ENCODE measurements around the gene LMX1B. TPM values are rescaled to one million over a fixed set of nuclear protein-coding genes. Genes with fewer than 3 reads are reported as not detected.

The LMX1B gene
- total and polyA plus RNA-seq, 2 donors (not counting 1 experiment from before 2014, with no cell fraction given) = not detected

DNA sequence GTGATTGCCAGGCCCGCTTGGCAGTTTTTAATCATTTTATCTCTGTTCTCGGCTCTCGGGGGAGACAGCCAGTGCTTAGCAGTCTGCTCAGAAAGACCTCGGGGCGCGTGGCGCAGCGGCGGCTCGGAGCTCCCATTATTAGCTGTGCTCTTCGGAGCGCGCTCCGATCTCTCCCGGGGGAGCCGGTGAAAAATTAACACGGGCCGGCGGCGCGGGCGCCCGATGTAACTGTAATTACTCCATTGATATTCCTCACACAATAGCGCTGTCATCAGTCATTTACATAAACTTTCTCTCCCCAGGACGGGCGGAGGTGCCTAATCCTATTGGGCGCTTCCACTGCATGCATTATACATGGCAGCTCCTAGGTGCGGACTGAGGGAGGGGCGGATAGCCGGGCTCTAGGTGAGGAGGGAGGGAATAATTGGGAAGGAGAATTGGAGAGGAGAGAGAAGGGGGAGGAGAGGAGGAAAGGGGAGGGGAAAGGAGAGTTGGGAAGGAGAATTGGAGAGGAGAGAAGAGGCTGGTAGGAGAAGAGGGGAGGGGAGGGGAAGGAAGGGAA is 24.9 kb downstream of the LMX1B start:
- Histone ChIP-seq H3K4me3 (replicated peaks in 1 of 4; ENCODE audit: control extremely low read depth in 1 of 4, insufficient read depth in 1 of 4, low read depth in 3 of 4, low read length in 4 of 4) (no peak overlapping the region), H3K27ac (ENCODE audit: insufficient read depth, low read length) (no peak overlapping the region), H3K4me2 (ENCODE audit: extremely low read depth, insufficient read depth, low read length) (no peak overlapping the region), H3K9ac (ENCODE audit: insufficient read depth, low read length) (no peak overlapping the region), H3K79me2 (ENCODE audit: control insufficient read depth, insufficient read depth, low read length) (no peaks in the 10 kb centered on the region), H3K9me3 (ENCODE audit: control insufficient read depth, insufficient read depth, low read depth, low read length) (no peaks in the 10 kb centered on the region), H3K36me3 (ENCODE audit: control insufficient read depth, insufficient read depth, low read length) (no peaks in the 10 kb centered on the region), H2AFZ (ENCODE audit: low read length) (no peak overlapping the region), H4K20me1 (ENCODE audit: control insufficient read depth, extremely low read depth, insufficient read depth, low read length) (no peaks in the 10 kb centered on the region), H3K27me3 (ENCODE audit: control insufficient read depth, insufficient read depth, low read length) (peaks cover 36% of the 10 kb centered on the region), H3K4me1 (ENCODE audit: control insufficient read depth, extremely low read depth, insufficient read depth, low read length) (no peaks in the 10 kb centered on the region)
- DNase-seq (ENCODE audit: low read depth in 2 of 2) = no peak
- peak; percentile 76 for TF ChIP-seq EZH2 (IDR thresholded peaks at IDR 0.05; ENCODE audit: low read length, missing control alignments)
- TF ChIP-seq, protein P1, sequence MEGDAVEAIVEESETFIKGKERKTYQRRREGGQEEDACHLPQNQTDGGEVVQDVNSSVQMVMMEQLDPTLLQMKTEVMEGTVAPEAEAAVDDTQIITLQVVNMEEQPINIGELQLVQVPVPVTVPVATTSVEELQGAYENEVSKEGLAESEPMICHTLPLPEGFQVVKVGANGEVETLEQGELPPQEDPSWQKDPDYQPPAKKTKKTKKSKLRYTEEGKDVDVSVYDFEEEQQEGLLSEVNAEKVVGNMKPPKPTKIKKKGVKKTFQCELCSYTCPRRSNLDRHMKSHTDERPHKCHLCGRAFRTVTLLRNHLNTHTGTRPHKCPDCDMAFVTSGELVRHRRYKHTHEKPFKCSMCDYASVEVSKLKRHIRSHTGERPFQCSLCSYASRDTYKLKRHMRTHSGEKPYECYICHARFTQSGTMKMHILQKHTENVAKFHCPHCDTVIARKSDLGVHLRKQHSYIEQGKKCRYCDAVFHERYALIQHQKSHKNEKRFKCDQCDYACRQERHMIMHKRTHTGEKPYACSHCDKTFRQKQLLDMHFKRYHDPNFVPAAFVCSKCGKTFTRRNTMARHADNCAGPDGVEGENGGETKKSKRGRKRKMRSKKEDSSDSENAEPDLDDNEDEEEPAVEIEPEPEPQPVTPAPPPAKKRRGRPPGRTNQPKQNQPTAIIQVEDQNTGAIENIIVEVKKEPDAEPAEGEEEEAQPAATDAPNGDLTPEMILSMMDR (conservative IDR thresholded peaks at IDR 0.05 in 1 of 2, IDR thresholded peaks at IDR 0.05 in 1 of 2; ENCODE audit: low read depth in 1 of 2, low read length in 2 of 2) = no peak

DNA sequence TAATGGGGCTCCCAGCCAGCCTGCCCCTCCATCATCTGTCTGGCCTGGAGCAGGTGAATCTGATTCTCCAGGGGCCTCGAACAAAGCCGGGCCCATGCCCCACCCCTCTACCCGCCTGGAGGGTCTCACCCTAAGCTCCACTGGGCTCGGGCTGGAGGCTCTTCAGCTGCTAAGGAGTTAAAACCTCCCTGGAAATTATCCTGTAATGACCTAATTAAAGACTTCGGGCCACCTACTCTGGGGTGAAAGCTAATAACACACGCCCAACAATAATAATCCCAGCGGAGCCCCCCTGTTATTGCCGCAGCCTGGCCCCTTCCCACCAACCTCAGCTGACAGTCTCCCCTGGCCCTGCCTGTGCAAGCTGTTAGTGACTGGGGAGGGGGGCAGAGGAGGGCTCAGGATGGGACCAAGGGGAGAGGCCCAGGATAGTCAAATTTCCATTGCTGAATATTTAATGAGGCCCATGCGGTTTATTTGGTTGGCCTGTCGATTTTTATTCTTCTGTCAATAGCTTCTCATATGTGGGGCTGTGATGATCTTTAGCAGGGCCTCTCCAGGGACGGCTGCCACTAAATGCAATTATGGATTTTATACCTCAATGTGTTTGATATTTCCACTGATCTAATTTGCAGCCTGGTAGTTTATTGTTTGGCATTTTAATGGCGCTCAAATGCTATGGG is 25.7 kb downstream of the LMX1B start:
- H3K9me3 ChIP-seq (ENCODE audit: control insufficient read depth, insufficient read depth, low read depth, low read length) = no peaks in the 10 kb centered on the region
- no peak overlapping the region for H3K4me2 ChIP-seq (ENCODE audit: extremely low read depth, insufficient read depth, low read length)
- peaks cover 43% of the 10 kb centered on the region for H3K27me3 ChIP-seq (ENCODE audit: control insufficient read depth, insufficient read depth, low read length)
- H3K36me3 ChIP-seq (ENCODE audit: control insufficient read depth, insufficient read depth, low read length) = no peaks in the 10 kb centered on the region
- H4K20me1 ChIP-seq (ENCODE audit: control insufficient read depth, extremely low read depth, insufficient read depth, low read length) = no peaks in the 10 kb centered on the region
- no peaks in the 10 kb centered on the region for H3K4me1 ChIP-seq (ENCODE audit: control insufficient read depth, extremely low read depth, insufficient read depth, low read length)
- H3K79me2 ChIP-seq (ENCODE audit: control insufficient read depth, insufficient read depth, low read length) = no peaks in the 10 kb centered on the region
- no peak for DNase-seq (ENCODE audit: low read depth in 2 of 2)
- H2AFZ ChIP-seq (ENCODE audit: low read length) = no peak overlapping the region
- H3K27ac ChIP-seq (ENCODE audit: insufficient read depth, low read length) = no peak overlapping the region
- no peak for TF ChIP-seq EZH2 (IDR thresholded peaks at IDR 0.05; ENCODE audit: low read length, missing control alignments)
- TF ChIP-seq, protein P1 (conservative IDR thresholded peaks at IDR 0.05 in 1 of 2, IDR thresholded peaks at IDR 0.05 in 1 of 2; ENCODE audit: low read depth in 1 of 2, low read length in 2 of 2) = no peak
- H3K4me3 ChIP-seq (replicated peaks in 1 of 4; ENCODE audit: control extremely low read depth in 1 of 4, insufficient read depth in 1 of 4, low read depth in 3 of 4, low read length in 4 of 4) = no peak overlapping the region
- no peak overlapping the region for H3K9ac ChIP-seq (ENCODE audit: insufficient read depth, low read length)

DNA sequence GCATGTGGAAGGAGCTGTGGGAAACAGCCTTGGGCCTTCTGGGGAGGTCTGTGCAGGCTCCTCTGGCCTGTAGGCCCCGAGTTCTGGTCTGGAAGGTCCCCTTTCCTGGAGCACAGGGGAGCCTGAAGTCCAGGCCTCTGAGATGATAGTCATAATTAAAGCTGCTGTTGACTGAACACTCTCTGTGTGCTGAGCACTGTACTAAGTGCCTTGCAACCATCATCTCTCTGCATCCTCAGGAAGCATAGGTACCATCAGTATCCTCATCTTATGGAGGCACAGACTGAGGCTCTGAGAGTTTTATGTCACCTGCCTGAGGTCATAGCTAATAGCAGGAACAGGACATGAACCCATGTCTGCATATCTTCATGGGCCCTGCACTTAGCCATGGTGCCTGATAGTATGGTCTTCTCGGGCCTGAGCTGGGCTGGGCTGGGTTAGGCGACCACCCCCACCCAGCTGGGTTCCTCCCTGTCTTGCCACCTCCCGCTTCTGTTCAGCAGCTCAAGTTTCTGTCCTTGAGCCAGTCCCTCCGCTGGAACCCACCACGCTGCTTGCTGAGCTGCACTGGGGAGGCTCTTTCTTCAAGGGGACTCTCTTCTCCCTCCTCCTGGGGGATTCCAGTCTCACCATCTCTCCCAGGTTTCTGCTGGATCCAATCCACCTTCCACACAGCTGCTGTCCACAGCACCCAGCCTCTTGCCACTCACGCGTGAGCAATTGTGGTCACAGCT is 27.6 kb downstream of the LMX1B start:
- H3K79me2 ChIP-seq (ENCODE audit: control insufficient read depth, insufficient read depth, low read length) = no peaks in the 10 kb centered on the region
- no peaks in the 10 kb centered on the region for H3K4me1 ChIP-seq (ENCODE audit: control insufficient read depth, extremely low read depth, insufficient read depth, low read length)
- no peaks in the 10 kb centered on the region for H4K20me1 ChIP-seq (ENCODE audit: control insufficient read depth, extremely low read depth, insufficient read depth, low read length)
- peaks cover 58% of the 10 kb centered on the region for H3K27me3 ChIP-seq (ENCODE audit: control insufficient read depth, insufficient read depth, low read length)
- H2AFZ ChIP-seq (ENCODE audit: low read length) = no peak overlapping the region
- H3K4me3 ChIP-seq (replicated peaks in 1 of 4; ENCODE audit: control extremely low read depth in 1 of 4, insufficient read depth in 1 of 4, low read depth in 3 of 4, low read length in 4 of 4) = no peak overlapping the region
- no peak overlapping the region for H3K9ac ChIP-seq (ENCODE audit: insufficient read depth, low read length)
- DNase-seq (ENCODE audit: low read depth in 2 of 2) = no peak
- H3K4me2 ChIP-seq (ENCODE audit: extremely low read depth, insufficient read depth, low read length) = no peak overlapping the region
- H3K9me3 ChIP-seq (ENCODE audit: control insufficient read depth, insufficient read depth, low read depth, low read length) = no peaks in the 10 kb centered on the region
- H3K36me3 ChIP-seq (ENCODE audit: control insufficient read depth, insufficient read depth, low read length) = no peaks in the 10 kb centered on the region
- TF ChIP-seq, protein P1 (conservative IDR thresholded peaks at IDR 0.05 in 1 of 2, IDR thresholded peaks at IDR 0.05 in 1 of 2; ENCODE audit: low read depth in 1 of 2, low read length in 2 of 2) = no peak
- no peak for TF ChIP-seq EZH2 (IDR thresholded peaks at IDR 0.05; ENCODE audit: low read length, missing control alignments)
- H3K27ac ChIP-seq (ENCODE audit: insufficient read depth, low read length) = no peak overlapping the region
